K562 (cell line): Measurements from ENCODE around the gene VSIG10. TPM values are rescaled to one million over a fixed set of nuclear protein-coding genes. Genes with fewer than 3 reads are reported as not detected.

Experiments
- ARID1B ChIP-seq: fragments of 450-650 bp; IDR thresholded peaks from 2 replicates; pipeline ENCODE4 v1.6.1; 2016; ENCODE audit warnings: antibody characterized with exemption, mild to moderate bottlenecking, inconsistent platforms
- CEBPG ChIP-seq, 3 experiments: fragments of 200-800 bp in 1 of 3; sonication (Bioruptor generic) in 1 of 3; sonication (generic) in 1 of 3; formaldehyde crosslinking in 1 of 3; IDR thresholded peaks in 2 of 3; conservative IDR thresholded peaks in 1 of 3; 2 replicates each; pipeline versions ENCODE4 v1.6.1 to v1.8.0; 2016 to 2022; ENCODE audit warnings: missing compliant biosample characterization in 2 of 3, missing genetic modification characterization in 2 of 3, mild to moderate bottlenecking in 1 of 3, missing genetic modification reagents in 1 of 3
- CTCFL ChIP-seq: IDR thresholded peaks from 2 replicates; pipeline ENCODE4 v1.6.1; 2011; ENCODE audit warnings: borderline replicate concordance, low read depth, mild to moderate bottlenecking, moderate library complexity, low read length; ENCODE audit not compliant: insufficient read depth, poor library complexity, severe bottlenecking
- FOS ChIP-seq: IDR thresholded peaks from 3 replicates; pipeline ENCODE4 v1.6.1; 2011; ENCODE audit not compliant: insufficient read length; ENCODE audit errors: extremely low read depth
- GABPB1 ChIP-seq: sonication (generic); formaldehyde crosslinking; IDR thresholded peaks from 2 replicates; pipeline ENCODE4 v1.8.0; 2022; ENCODE audit warnings: mild to moderate bottlenecking, missing genetic modification reagents
- HBP1 ChIP-seq: fragments of 450-650 bp; formaldehyde crosslinking; IDR thresholded peaks from 2 replicates; pipeline ENCODE4 v1.4.0; 2022; ENCODE audit warnings: missing genetic modification characterization
- ID3 ChIP-seq, 2 experiments: fragments of 250-450 bp in 1 of 2; fragments of 450-650 bp in 1 of 2; sonication (Bioruptor Pico) in 1 of 2; IDR thresholded peaks; 2 replicates each; pipeline versions ENCODE4 v1.6.1 to v1.8.0; 2016 to 2021; ENCODE audit warnings: mild to moderate bottlenecking in 2 of 2, moderate library complexity in 2 of 2, missing compliant biosample characterization in 1 of 2, missing genetic modification characterization in 1 of 2
- KDM1A ChIP-seq, 2 experiments: fragments of 450-650 bp; IDR thresholded peaks; 2 replicates each; pipeline ENCODE4 v1.6.1; 2016; ENCODE audit warnings: mild to moderate bottlenecking in 2 of 2
- MEF2D ChIP-seq: conservative IDR thresholded peaks from 2 replicates; pipeline ENCODE4 v1.6.1; 2016; ENCODE audit warnings: low read depth, missing genetic modification characterization, missing compliant biosample characterization
- MTA2 ChIP-seq: fragments of 450-650 bp; IDR thresholded peaks from 2 replicates; pipeline ENCODE4 v1.6.1; 2016; ENCODE audit warnings: low read depth
- NR1H2 ChIP-seq: sonication (generic); formaldehyde crosslinking; IDR thresholded peaks from 2 replicates; pipeline ENCODE4 v1.4.0; 2020; ENCODE audit warnings: mild to moderate bottlenecking, missing genetic modification reagents
- PKNOX1 ChIP-seq: fragments of 450-650 bp; IDR thresholded peaks from 2 replicates; pipeline ENCODE4 v1.6.1; 2016
- POLR2A ChIP-seq: fragments of 450-650 bp; conservative IDR thresholded peaks from 2 replicates; pipeline ENCODE4 v1.6.1; 2016
- RHOXF2B ChIP-seq: fragments of 250-450 bp; sonication (Bioruptor Pico); conservative IDR thresholded peaks from 2 replicates; pipeline ENCODE4 v1.5.1; 2021
- SMAD2 ChIP-seq: fragments of 150-350 bp; IDR thresholded peaks from 2 replicates; pipeline ENCODE4 v1.6.1; 2014; ENCODE audit warnings: low read depth, mild to moderate bottlenecking, low read length
- SMAD4 ChIP-seq: fragments of 250-450 bp; sonication (Bioruptor Pico); conservative IDR thresholded peaks from 2 replicates; pipeline ENCODE4 v1.8.0; 2021; ENCODE audit warnings: inconsistent platforms, mild to moderate bottlenecking, moderate library complexity
- SREBF2 ChIP-seq: sonication (generic); formaldehyde crosslinking; IDR thresholded peaks from 2 replicates; pipeline ENCODE4 v1.4.0; 2020; ENCODE audit warnings: mild to moderate bottlenecking, missing genetic modification reagents
- TCF7L2 ChIP-seq: fragments of 150-350 bp; IDR thresholded peaks from 2 replicates; pipeline ENCODE4 v1.6.1; 2016; ENCODE audit warnings: low read depth, mild to moderate bottlenecking, low read length, moderate library complexity
- ZBED1 ChIP-seq: IDR thresholded peaks from 2 replicates; pipeline ENCODE4 v1.6.1; 2014
- ZKSCAN3 ChIP-seq: fragments of 250-450 bp; sonication (Bioruptor Pico); IDR thresholded peaks from 2 replicates; pipeline ENCODE4 v1.4.0; 2020
- ZNF121 ChIP-seq: sonication (generic); formaldehyde crosslinking; conservative IDR thresholded peaks from 2 replicates; pipeline ENCODE4 v1.8.0; 2022; ENCODE audit warnings: missing genetic modification reagents
- ZNF324 ChIP-seq: fragments of 250-450 bp; sonication (Bioruptor Pico); IDR thresholded peaks from 2 replicates; pipeline ENCODE4 v1.4.0; 2020; ENCODE audit warnings: mild to moderate bottlenecking
- ZNF764 ChIP-seq: fragments of 250-450 bp; sonication (Bioruptor Pico); IDR thresholded peaks from 2 replicates; pipeline ENCODE4 v1.4.0; 2020; ENCODE audit warnings: low read depth, mild to moderate bottlenecking, moderate library complexity
- ZNF766 ChIP-seq: fragments of 200-800 bp; sonication (Bioruptor generic); conservative IDR thresholded peaks from 2 replicates; pipeline ENCODE4 v1.6.1; 2016; ENCODE audit warnings: missing genetic modification characterization, missing compliant biosample characterization
- ZSCAN29 ChIP-seq: fragments of 450-650 bp; IDR thresholded peaks from 2 replicates; pipeline ENCODE4 v1.6.1; 2017
- polyA plus RNA-seq, 8 experiments: library from polyadenylated mRNA; depleted of rRNA in 4 of 8; stranded (reverse) in 5 of 8; unstranded in 3 of 8; fragments of >200 nt; fragmentation: Nextera tagmentation in 2 of 8; fragmentation: Illumina TruSeq in 1 of 8; extraction: Ambion mirVana in 2 of 8; extraction: Trizol in 1 of 8; gene quantifications; 2 replicates each; pipeline versions ENCODE4 v1.2.1 to v1.2.3, GENCODE V29; 2011 to 2014; ENCODE audit warnings: inconsistent platforms in 1 of 8, missing spikeins in 1 of 8
- total RNA-seq, 7 experiments: library from RNA; depleted of rRNA in 6 of 7; stranded (reverse); fragments of >200 nt in 6 of 7; fragmentation: Illumina TruSeq in 2 of 7; extraction: Trizol in 2 of 7; gene quantifications; 2 replicates each; pipeline versions ENCODE4 v1.2.1 to v1.2.3, GENCODE V29; 2011 to 2021; ENCODE audit warnings: low replicate concordance in 1 of 7

VSIG10 gene
- total and polyA plus RNA-seq, 9 of the 15 experiments (the other 6 are each of a cell fraction or from before 2014, with no cell fraction given) = 4.1 to 8.8 (median 4.7) TPM

GRCh38 chr12:118032188-118032587, 71.6 kb downstream of the VSIG10 start (continued):
- TF ChIP-seq HBP1 (no peak), RHOXF2B (CRISPR knock-in tag) (no peak), ZKSCAN3 (CRISPR knock-in tag) (no peak), CTCFL (no peak), SMAD4 (CRISPR knock-in tag) (no peak), FOS (no peak), TCF7L2 (no peak), ZNF766 (CRISPR knock-in tag) (no peak), GABPB1 (CRISPR knock-in tag) (no peak), ZNF324 (CRISPR knock-in tag) (no peak), MTA2 (peak; percentile 24; the same call in 1 of the 2 replicates), SMAD2 (no peak), ZSCAN29 (no peak), CEBPG (CRISPR knock-in tag; IDR thresholded peaks at IDR 0.05) (no peak), CEBPG (tag; conservative IDR thresholded peaks at IDR 0.05 in 1 of 2, IDR thresholded peaks at IDR 0.05 in 1 of 2) (no peak), MEF2D (tag) (no peak), SREBF2 (CRISPR knock-in tag) (no peak), ZNF764 (no peak), KDM1A (IDR thresholded peaks at IDR 0.05) (no peak), ZNF121 (no peak), ZBED1 (no peak), ID3 (CRISPR knock-in tag; IDR thresholded peaks at IDR 0.05) (no peak), ID3 (tag; IDR thresholded peaks at IDR 0.05) (no peak), NR1H2 (CRISPR knock-in tag) (no peak), ARID1B (peak; percentile 36; the same call in 1 of the 2 replicates), POLR2A (peak; percentile 34; the same call in 1 of the 2 replicates), PKNOX1 (peak; percentile 59; the same call in 1 of the 2 replicates)
